Stimulated activated CD8-positive, alpha-beta memory T cell treated with anti-CD3 and anti-CD28 coated beads, Interleukin-15, amount 100 ng/mL, for 48 hours (primary cell): Measurements from ENCODE around the gene TBX2.
A peak's percentile ranks its signal among the peaks of the same experiment; 100 is the strongest.

ENCODE experiments used
- DNase-seq, 2 donors: peaks; one replicate each; pipeline ENCODE4 v3.0.0-alpha.2; 2020; ENCODE audit warnings: low read depth in 2 of 2

TBX2 gene

GRCh38 chr17:61402073-61402541 lies 2.5 kb downstream of the TBX2 start:
- DNase-seq = no peak

- DNase-seq = no peak
Measured at GRCh38 chr17:61402978-61403800, 3.5 kb downstream of the TBX2 start.

GRCh38 chr17:61403801-61404662 lies 4.4 kb downstream of the TBX2 start:
- no peak for DNase-seq

- DNase-seq = no peak
Measured at GRCh38 chr17:61404663-61404912, 4.9 kb downstream of the TBX2 start.

- DNase-seq = no peak
Measured at GRCh38 chr17:61404913-61405685, 5.5 kb downstream of the TBX2 start.

GRCh38 chr17:61405686-61406536 lies 6.3 kb downstream of the TBX2 start:
- no peak for DNase-seq

- no peak for DNase-seq
Measured at GRCh38 chr17:61406537-61406845, 6.8 kb downstream of the TBX2 start.

- DNase-seq = no peak
Measured at GRCh38 chr17:61406971-61407911, 7.6 kb downstream of the TBX2 start.

- DNase-seq = no peak
Measured at GRCh38 chr17:61408151-61409041, 8.8 kb downstream of the TBX2 start.

- peak in 1 of 2 donors; percentile 21 for DNase-seq
Measured at GRCh38 chr17:61409301-61410112, 9.9 kb downstream of the TBX2 start.

- DNase-seq = peak; percentile 40 to 51
Measured at GRCh38 chr17:61410141-61411010, 10.7 kb downstream of the TBX2 start.

GRCh38 chr17:61411011-61411260 lies 11.3 kb downstream of the TBX2 start:
- DNase-seq = no peak

- no peak for DNase-seq
Measured at GRCh38 chr17:61411261-61412142, 11.9 kb downstream of the TBX2 start.

GRCh38 chr17:61412143-61412859 lies 12.7 kb downstream of the TBX2 start:
- DNase-seq = peak; percentile 45 to 62

- no peak for DNase-seq
Measured at GRCh38 chr17:61412860-61413660, 13.4 kb downstream of the TBX2 start.
